ENCODE measurements around the gene CCL28. TPM values are rescaled to one million over a fixed set of nuclear protein-coding genes. Genes with fewer than 3 reads are reported as not detected.
"Not testable (repeated sequence)": the region's sequence is repeated elsewhere in the genome, so short reads cannot be mapped to it uniquely, and the experiment has no call there.

CCL28 gene
- total RNA-seq, 3 donors from 2014 or later = 44.1 to 108 (median 91.1) TPM

DNA sequence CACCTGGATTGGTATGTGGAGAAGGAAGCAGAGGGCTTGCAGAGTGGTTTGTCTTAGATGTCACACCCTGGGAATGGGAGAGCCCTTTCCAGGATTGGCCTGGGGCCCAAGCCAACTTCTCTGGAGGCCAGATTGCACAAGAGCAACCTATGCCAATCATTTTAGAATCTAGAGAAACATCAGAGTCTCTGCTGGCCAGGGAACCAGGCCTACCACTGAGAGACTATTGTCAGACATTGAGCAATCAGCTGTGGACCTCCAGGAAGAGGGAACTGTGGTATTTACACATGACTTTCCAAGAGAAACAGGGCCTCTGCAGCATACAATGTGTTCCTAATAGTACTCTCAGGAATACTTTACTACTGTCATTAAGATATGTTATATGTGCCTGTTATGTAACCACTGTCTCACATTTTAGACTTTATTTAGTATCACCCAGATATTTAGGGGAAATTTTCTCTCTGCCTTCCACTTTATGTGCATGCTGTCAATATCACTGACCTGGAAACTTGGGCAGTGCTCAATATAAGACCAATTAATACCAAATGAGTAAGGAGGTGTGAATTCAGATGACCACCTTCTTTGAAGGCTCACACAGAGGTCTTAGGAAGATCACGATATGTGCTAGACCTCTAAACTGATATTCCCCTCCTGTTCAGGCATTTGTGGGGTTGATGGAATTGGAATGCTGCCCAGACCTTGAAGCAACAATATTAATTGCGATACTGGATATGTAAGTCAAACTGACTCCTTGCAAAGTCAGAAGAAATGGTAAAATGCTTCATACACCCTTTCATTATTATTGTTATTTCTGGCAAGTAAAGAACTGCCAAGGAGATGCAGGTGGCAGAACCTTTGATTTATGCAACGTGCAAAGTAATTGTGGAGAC lies 20.5 kb upstream of the CCL28 start:
- H3K4me3 ChIP-seq = no peak overlapping the region
- TF ChIP-seq, protein P1, sequence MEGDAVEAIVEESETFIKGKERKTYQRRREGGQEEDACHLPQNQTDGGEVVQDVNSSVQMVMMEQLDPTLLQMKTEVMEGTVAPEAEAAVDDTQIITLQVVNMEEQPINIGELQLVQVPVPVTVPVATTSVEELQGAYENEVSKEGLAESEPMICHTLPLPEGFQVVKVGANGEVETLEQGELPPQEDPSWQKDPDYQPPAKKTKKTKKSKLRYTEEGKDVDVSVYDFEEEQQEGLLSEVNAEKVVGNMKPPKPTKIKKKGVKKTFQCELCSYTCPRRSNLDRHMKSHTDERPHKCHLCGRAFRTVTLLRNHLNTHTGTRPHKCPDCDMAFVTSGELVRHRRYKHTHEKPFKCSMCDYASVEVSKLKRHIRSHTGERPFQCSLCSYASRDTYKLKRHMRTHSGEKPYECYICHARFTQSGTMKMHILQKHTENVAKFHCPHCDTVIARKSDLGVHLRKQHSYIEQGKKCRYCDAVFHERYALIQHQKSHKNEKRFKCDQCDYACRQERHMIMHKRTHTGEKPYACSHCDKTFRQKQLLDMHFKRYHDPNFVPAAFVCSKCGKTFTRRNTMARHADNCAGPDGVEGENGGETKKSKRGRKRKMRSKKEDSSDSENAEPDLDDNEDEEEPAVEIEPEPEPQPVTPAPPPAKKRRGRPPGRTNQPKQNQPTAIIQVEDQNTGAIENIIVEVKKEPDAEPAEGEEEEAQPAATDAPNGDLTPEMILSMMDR (IDR thresholded peaks at IDR 0.05) = no peak
- no peaks in the 10 kb centered on the region for H3K36me3 ChIP-seq (ENCODE audit: low read depth)
- H3K4me1 ChIP-seq (ENCODE audit: low read depth) = peaks cover 14% of the 10 kb centered on the region
- ATAC-seq (peak; percentile 96), DNase-seq (peak; percentile 84 to 87 (median 84))
- H3K9me3 ChIP-seq = no peaks in the 10 kb centered on the region
- intact Hi-C loops (cut with DNase I, micrococcal nuclease) = no loop called here

DNA sequence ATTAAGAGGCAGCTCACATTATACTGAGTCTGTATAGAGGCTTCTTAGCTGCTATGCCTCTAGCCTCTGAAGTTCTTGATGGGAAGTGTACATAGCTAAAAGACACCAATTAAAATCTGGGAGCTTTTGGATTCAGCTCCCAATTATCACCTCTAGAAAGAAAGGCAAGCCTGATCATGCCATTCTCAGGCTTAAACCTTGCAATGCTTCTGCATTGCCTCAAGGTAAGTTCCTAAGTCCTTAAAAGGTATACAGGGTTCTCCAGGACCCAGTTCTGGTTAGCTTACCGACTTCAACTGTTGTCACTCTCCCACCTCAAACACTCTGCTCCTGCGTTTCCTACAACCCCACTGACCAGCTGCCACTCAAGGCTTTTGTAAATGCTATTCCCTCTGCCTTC lies 17.5 kb upstream of the CCL28 start:
- DNase-seq (no peak), ATAC-seq (no peak)
- TF ChIP-seq, protein P1 (IDR thresholded peaks at IDR 0.05) = no peak
- no peaks in the 10 kb centered on the region for H3K9me3 ChIP-seq
- intact Hi-C loops (cut with DNase I, micrococcal nuclease) = no loop called here
- H3K4me3 ChIP-seq = no peak overlapping the region
- H3K4me1 ChIP-seq (ENCODE audit: low read depth) = peaks cover 14% of the 10 kb centered on the region
- H3K36me3 ChIP-seq (ENCODE audit: low read depth) = no peaks in the 10 kb centered on the region

DNA sequence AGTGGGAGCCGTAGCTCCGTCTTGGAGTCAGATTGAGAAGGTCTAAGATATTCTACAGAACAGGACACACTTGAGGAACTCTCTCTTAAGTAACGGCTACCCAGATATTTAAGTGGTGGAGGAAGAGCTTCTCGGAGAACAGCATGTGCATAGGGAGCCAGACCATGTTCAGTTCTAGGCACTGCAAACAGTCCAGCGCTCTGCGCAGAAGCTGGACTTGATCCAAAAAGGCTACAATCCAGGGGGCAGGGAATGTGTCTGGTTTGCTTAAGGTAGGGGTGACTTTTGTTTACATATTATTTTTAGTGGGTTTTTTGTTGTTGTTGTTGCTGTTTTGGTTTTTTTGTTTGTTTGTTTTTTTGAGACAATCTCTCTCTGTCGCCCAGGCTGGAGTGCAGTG lies 16.8 kb upstream of the CCL28 start:
- H3K9me3 ChIP-seq = no peaks in the 10 kb centered on the region
- no peaks in the 10 kb centered on the region for H3K36me3 ChIP-seq (ENCODE audit: low read depth)
- DNase-seq = no peak
- peaks cover 14% of the 10 kb centered on the region for H3K4me1 ChIP-seq (ENCODE audit: low read depth)
- intact Hi-C loops (cut with DNase I, micrococcal nuclease) = no loop called here
- H3K4me3 ChIP-seq = no peak overlapping the region
- TF ChIP-seq, protein P1 (IDR thresholded peaks at IDR 0.05) = no peak
- ATAC-seq = no peak

DNA sequence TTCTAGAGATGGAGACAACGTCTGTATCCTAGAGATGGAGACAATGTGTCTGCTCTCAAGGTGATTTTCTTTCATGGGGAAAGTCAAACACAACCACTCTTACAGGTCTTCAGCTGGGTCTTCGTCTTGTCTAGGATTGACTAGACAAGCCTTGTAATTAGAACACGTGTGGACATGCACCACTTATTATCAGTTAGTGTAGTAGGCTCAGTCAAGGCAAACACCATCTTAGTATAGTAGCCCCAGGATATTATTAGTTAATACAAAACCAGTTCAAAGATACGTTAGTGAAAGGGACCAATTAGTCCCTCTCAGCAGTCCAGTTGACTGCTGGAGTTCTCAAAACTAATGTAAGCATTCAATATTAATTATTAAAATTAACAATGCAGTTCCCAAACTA lies 15.1 kb upstream of the CCL28 start:
- TF ChIP-seq, protein P1 (IDR thresholded peaks at IDR 0.05) = no peak
- Histone ChIP-seq H3K9me3 (no peaks in the 10 kb centered on the region), H3K4me1 (ENCODE audit: low read depth) (peaks cover 12% of the 10 kb centered on the region), H3K36me3 (ENCODE audit: low read depth) (no peaks in the 10 kb centered on the region), H3K4me3 (no peak overlapping the region)
- no peak for DNase-seq
- intact Hi-C loops (cut with DNase I, micrococcal nuclease) = no loop called here
- ATAC-seq = no peak

DNA sequence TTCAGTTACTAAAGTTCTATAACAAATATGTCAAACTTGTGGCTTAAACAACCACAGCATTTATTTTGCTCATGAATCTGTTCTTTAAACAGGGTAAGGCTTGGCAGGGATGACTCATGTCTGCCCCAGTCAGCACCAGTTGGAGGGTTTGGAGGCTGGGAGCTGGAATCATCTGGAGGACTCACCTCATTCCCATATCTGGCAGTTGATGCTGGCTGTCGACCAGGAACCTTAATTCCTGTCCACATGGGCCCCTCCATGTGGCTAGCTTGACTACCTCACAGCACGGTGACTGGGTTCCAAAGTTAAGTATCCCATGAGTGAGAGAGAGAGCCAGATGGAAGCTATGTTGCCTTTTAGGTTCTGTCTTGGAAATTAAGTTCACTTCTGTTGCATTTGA lies 13.8 kb upstream of the CCL28 start:
- no peaks in the 10 kb centered on the region for H3K36me3 ChIP-seq (ENCODE audit: low read depth)
- DNase-seq (no peak), ATAC-seq (peak; percentile 57)
- peaks cover 14% of the 10 kb centered on the region for H3K4me1 ChIP-seq (ENCODE audit: low read depth)
- TF ChIP-seq, protein P1 (IDR thresholded peaks at IDR 0.05) = no peak
- intact Hi-C loops (cut with DNase I, micrococcal nuclease) = no loop called here
- H3K9me3 ChIP-seq = no peaks in the 10 kb centered on the region
- H3K4me3 ChIP-seq = no peak overlapping the region

DNA sequence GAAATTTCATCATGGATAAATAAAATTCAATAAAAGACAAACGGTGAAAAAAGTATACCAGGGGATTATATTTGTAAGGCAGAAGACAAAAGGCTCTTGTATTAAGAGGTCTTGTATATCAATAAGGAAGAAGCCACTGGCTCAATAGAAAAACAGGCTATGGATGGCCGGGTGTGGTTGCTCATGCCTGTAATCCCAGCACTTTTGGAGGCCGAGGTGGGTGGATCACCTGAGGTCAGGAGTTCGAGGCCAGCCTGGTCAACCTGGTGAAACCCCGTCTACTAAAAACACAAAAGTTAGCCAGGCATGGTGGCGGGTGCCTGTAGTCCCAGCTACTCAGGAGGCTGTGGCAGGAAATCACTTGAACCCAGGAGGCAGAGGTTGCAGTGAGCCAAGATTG lies 10.9 kb upstream of the CCL28 start:
- intact Hi-C loops (cut with DNase I, micrococcal nuclease); H3K4me3 ChIP-seq; H3K36me3 ChIP-seq (ENCODE audit: low read depth); H3K9me3 ChIP-seq: not testable (repeated sequence)
- H3K4me1 ChIP-seq (ENCODE audit: low read depth) = peaks cover 17% of the 10 kb centered on the region
- peak in 1 of 3 donors; percentile 54 for DNase-seq
- peak; percentile 39 for ATAC-seq
